NCI-H2227 treated with DMSO at 0.1 percent for 48 hours (cell line): ENCODE measurements around the gene CPEB1.

ENCODE experiments used
- DNase-seq: peaks from one replicate; lab custom pipeline; 2025; lab: John Stamatoyannopoulos, UW

The CPEB1 gene

GRCh38 chr15:82595203-82595602 is 52.0 kb downstream of the CPEB1 start:
- DNase-seq: no peak

- DNase-seq: no peak
Observed at GRCh38 chr15:82587805-82588204, 59.4 kb downstream of the CPEB1 start.

- no peak for DNase-seq
Observed at GRCh38 chr15:82585072-82585471, 62.1 kb downstream of the CPEB1 start.

- DNase-seq: no peak
Observed at GRCh38 chr15:82580713-82581112, 66.5 kb downstream of the CPEB1 start.

- DNase-seq: no peak
Observed at GRCh38 chr15:82575335-82575734, 71.8 kb downstream of the CPEB1 start.

GRCh38 chr15:82572986-82573385 is 74.2 kb downstream of the CPEB1 start:
- DNase-seq: peak; percentile 4

GRCh38 chr15:82572311-82572710 is 74.9 kb downstream of the CPEB1 start:
- DNase-seq: no peak

- peak; percentile 26 for DNase-seq
Observed at GRCh38 chr15:82571722-82572222, 75.4 kb downstream of the CPEB1 start.

- no peak for DNase-seq
Observed at GRCh38 chr15:82570721-82571508, 76.2 kb downstream of the CPEB1 start.

- DNase-seq: no peak
Observed at GRCh38 chr15:82569834-82570233, 77.3 kb downstream of the CPEB1 start.

GRCh38 chr15:82568986-82569385 is 78.2 kb downstream of the CPEB1 start:
- DNase-seq: no peak

GRCh38 chr15:82567661-82568060 is 79.5 kb downstream of the CPEB1 start:
- no peak for DNase-seq

GRCh38 chr15:82566690-82567089 is 80.5 kb downstream of the CPEB1 start:
- no peak for DNase-seq

GRCh38 chr15:82558502-82558901 is 88.7 kb downstream of the CPEB1 start:
- DNase-seq: no peak

- no peak for DNase-seq
Observed at GRCh38 chr15:82556315-82557035, 90.7 kb downstream of the CPEB1 start.

GRCh38 chr15:82554849-82555248 is 92.3 kb downstream of the CPEB1 start:
- DNase-seq: no peak

GRCh38 chr15:82554351-82554750 is 92.8 kb downstream of the CPEB1 start:
- DNase-seq: no peak

- no peak for DNase-seq
Observed at GRCh38 chr15:82553846-82554245, 93.3 kb downstream of the CPEB1 start.

- DNase-seq: no peak
Observed at GRCh38 chr15:82552861-82553260, 94.3 kb downstream of the CPEB1 start.

- DNase-seq: no peak
Observed at GRCh38 chr15:82551646-82552247, 95.4 kb downstream of the CPEB1 start.

- DNase-seq: no peak
Observed at GRCh38 chr15:82549199-82549665, 97.9 kb downstream of the CPEB1 start.

GRCh38 chr15:82548700-82549099 is 98.5 kb downstream of the CPEB1 start:
- DNase-seq: no peak

GRCh38 chr15:82545478-82545877 is 101.7 kb downstream of the CPEB1 start:
- DNase-seq: no peak
